HepG2 (cell line): ENCODE data around the gene LHPP. TPM values are rescaled to one million over a fixed set of nuclear protein-coding genes. Genes with fewer than 3 reads are reported as not detected.

Experiments used
- ATAC-seq: fragments of 200-7000 bp; cut with Tn5 transposase; 3 replicates; pipeline ENCODE4 v1.9.1; 2020; ENCODE audit warnings: mild to moderate bottlenecking, moderate library complexity
- BruUV-seq: library from RNA; stranded (reverse); fragments of 400-500 nt; replicated peaks from 2 replicates; lab custom pipeline; 2021; lab: Mats Ljungman, UMichigan
- CTCF ChIA-PET: fragments of 300-600 bp; formaldehyde crosslinking; extraction: SDS; loops from one replicate; lab custom pipeline; 2021; ENCODE audit warnings: low total read pairs, inconsistent platforms, low intra/inter-chr PET ratio; lab: Yijun Ruan, JAX
- POLR2A ChIA-PET: fragments of 350-600 bp; sonication (Branson Sonifier 250); formaldehyde crosslinking; loops from one replicate; lab custom pipeline; 2020; ENCODE audit warnings: antibody characterized with exemption, inconsistent platforms; lab: Yijun Ruan, JAX
- DNase-seq: peaks from one replicate; pipeline ENCODE4 v3.0.0-alpha.2; 2015; ENCODE audit warnings: low spot score
- FAIRE-seq: peaks from 3 replicates; lab custom pipeline; 2011; peaks lifted over from hg19 to GRCh38; lab: Jason Lieb, UNC
- H2AFZ ChIP-seq: one replicate; pipeline ENCODE4 v1.6.1; 2011; ENCODE audit warnings: low read length, inconsistent platforms
- H3K27ac ChIP-seq: fragments of 300-600 bp; 3 replicates; pipeline ENCODE4 v1.8.0; 2011; ENCODE audit warnings: mixed run types, mild to moderate bottlenecking, mixed read lengths, low read length, inconsistent platforms; ENCODE audit not compliant: insufficient read depth; ENCODE audit errors: extremely low read length
- H3K27me3 ChIP-seq, 2 experiments: fragments of 200-600 bp in 1 of 2; 2 replicates in 1 of 2; 3 replicates in 1 of 2; pipeline versions ENCODE4 v1.6.0 to v1.8.0; 2011; ENCODE audit warnings: low read length in 2 of 2, mild to moderate bottlenecking in 2 of 2, moderate library complexity in 2 of 2, inconsistent platforms in 1 of 2; ENCODE audit not compliant: insufficient read depth in 2 of 2, control insufficient read depth in 1 of 2
- H3K36me3 ChIP-seq, 2 experiments: fragments of 200-600 bp in 1 of 2; replicated peaks in 1 of 2; 2 replicates in 1 of 2; 3 replicates in 1 of 2; pipeline versions ENCODE4 v1.5.1 to v1.8.0; 2011; ENCODE audit warnings: low read length in 2 of 2, inconsistent platforms in 1 of 2; ENCODE audit not compliant: insufficient read depth in 2 of 2, control insufficient read depth in 1 of 2
- H3K4me1 ChIP-seq: 2 replicates; pipeline ENCODE4 v1.5.1; 2012; ENCODE audit warnings: low read length, inconsistent platforms; ENCODE audit not compliant: insufficient read depth
- H3K4me2 ChIP-seq: 2 replicates; pipeline ENCODE4 v1.6.0; 2011; ENCODE audit warnings: low read depth, low read length, inconsistent platforms
- H3K4me3 ChIP-seq, 3 experiments: fragments of 200-600 bp in 1 of 3; sonication (generic), shearing (Covaris generic) in 1 of 3; replicated peaks in 1 of 3; 2 replicates each; pipeline ENCODE4 v1.5.1; 2011 to 2016; ENCODE audit warnings: low read length in 3 of 3, inconsistent platforms in 2 of 3, low read depth in 2 of 3, mild to moderate bottlenecking in 2 of 3, control low read depth in 1 of 3, mixed read lengths in 1 of 3; ENCODE audit not compliant: insufficient read depth in 1 of 3
- H3K79me2 ChIP-seq: one replicate; pipeline ENCODE4 v1.6.1; 2011; ENCODE audit warnings: low read length, inconsistent platforms; ENCODE audit not compliant: insufficient read depth
- H3K9ac ChIP-seq: 2 replicates; pipeline ENCODE4 v1.6.0; 2011; ENCODE audit warnings: mild to moderate bottlenecking, low read depth, low read length, inconsistent platforms; ENCODE audit not compliant: insufficient read depth
- H3K9me3 ChIP-seq: 2 replicates; pipeline ENCODE4 v1.5.1; 2012; ENCODE audit warnings: mild to moderate bottlenecking, low read length
- H4K20me1 ChIP-seq: 2 replicates; pipeline ENCODE4 v1.6.0; 2011; ENCODE audit warnings: inconsistent platforms, mild to moderate bottlenecking, low read length, moderate library complexity; ENCODE audit not compliant: insufficient read depth
- NFKBIZ ChIP-seq: IDR thresholded peaks from 2 replicates; pipeline ENCODE4 v1.6.1; 2018; ENCODE audit warnings: missing genetic modification reagents, missing compliant biosample characterization
- RAD21 ChIP-seq: fragments of 450-650 bp; formaldehyde crosslinking; IDR thresholded peaks from 2 replicates; pipeline ENCODE4 v1.5.0; 2020; ENCODE audit warnings: mild to moderate bottlenecking
- WGBS: methylation state at CpG from one replicate; pipeline ENCODE4 v1.1.6; 2017; ENCODE audit warnings: low lambda C conversion rate; 5-methylcytosine and 5-hydroxymethylcytosine counted together
- in situ Hi-C: cut with HindIII; loops from 2 replicates; pipeline ENCODE4 v1.10.0; 2017; ENCODE audit warnings: low pct_unique_long_range_greater_than_20kb; ENCODE audit not compliant: extremely low pct_ligation_motif_present
- intact Hi-C: fragments of 100-400 bp; cut with micrococcal nuclease; formaldehyde crosslinking; loops from one replicate; pipeline ENCODE4 v1.10.0; 2022; ENCODE audit not compliant: unreplicated experiment
- polyA plus RNA-seq, 8 experiments: library from polyadenylated mRNA; depleted of rRNA in 3 of 8; stranded (reverse) in 7 of 8; unstranded in 1 of 8; fragments of >200 nt; fragmentation: Illumina TruSeq in 4 of 8; extraction: Trizol in 4 of 8; gene quantifications; 2 replicates each; pipeline versions ENCODE4 v1.2.1 to v1.2.3, GENCODE V29; 2011 to 2016; ENCODE audit warnings: low read depth in 4 of 8, missing spikeins in 1 of 8, mixed read lengths in 1 of 8; ENCODE audit not compliant: insufficient read depth in 1 of 8
- total RNA-seq, 5 experiments: library from RNA; depleted of rRNA; stranded (reverse); fragments of >200 nt; fragmentation: Illumina TruSeq; extraction: Trizol; gene quantifications; 2 replicates each; pipeline ENCODE4 v1.2.3, GENCODE V29; 2016; ENCODE audit warnings: low read depth in 1 of 5
- TF ChIP-seq, protein P1 (sequence below): sonication (generic); formaldehyde crosslinking; IDR thresholded peaks from 2 replicates; pipeline ENCODE4 v1.5.0; 2020; ENCODE audit warnings: mild to moderate bottlenecking, missing genetic modification reagents

LHPP gene
- total and polyA plus RNA-seq, 2 of the 13 experiments (the other 11 are each of a cell fraction or from before 2014, with no cell fraction given), result 5.2 to 13.1 TPM

DNA sequence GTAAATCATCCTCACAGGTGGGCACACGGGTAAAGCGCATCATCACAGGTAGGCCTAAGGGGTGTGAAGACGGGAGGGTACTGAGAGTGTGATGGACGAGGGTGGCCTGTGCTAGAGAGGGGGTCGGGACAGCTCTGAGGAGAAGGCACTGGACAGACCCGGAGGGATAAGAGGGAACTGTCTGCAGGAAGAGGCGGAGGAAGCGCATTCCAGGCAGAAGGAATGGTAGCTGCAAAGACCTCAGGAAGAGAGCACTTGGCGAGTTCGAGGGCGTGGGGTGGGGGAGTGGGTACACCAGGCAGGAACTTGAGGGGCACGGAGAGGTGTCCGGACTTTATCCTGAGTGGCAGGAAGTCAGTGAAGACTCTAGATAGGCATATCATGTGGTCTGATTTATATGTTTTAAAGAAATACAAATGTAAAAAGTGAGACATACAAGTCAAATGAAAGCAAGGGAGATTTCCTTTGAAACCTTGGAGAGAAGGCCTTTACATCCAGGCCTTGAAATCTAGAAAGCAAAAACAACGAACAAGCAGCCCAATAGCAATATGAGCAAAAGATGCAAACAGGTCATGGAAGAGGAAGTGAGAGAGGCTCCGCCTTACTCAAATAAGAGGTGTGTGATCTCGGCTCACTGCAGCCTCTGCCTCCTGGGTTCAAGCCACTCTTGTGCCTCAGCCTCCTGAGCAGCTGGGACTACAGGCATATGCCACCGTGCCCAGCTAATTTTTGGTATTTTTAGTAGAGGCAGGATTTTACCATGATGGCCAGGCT, 3.6 kb downstream of the LHPP start:
- H3K4me1 ChIP-seq, result peaks cover 79% of the 10 kb centered on the region
- 0 out of 2 replicates have a peak overlapping the region, but pooled peaks have one; percentile 41 for H3K4me2 ChIP-seq
- H4K20me1 ChIP-seq, result 0 out of 2 replicates have a peak, but pooled peaks cover 6% of the 10 kb centered on the region
- no peak for DNase-seq
- ChIA-PET CTCF (no interaction called here), POLR2A (interaction anchor here (1.6 to 2.3 kb wide), 2 partner anchors 10 to 46 kb away, joined by 8 to 11 read pairs; partner anchors contain the start of gene OAT)
- no peak overlapping the region for H3K4me3 ChIP-seq
- H3K9ac ChIP-seq, result no peak overlapping the region
- no TSS peak for BruUV-seq
- no peak for FAIRE-seq
- H3K9me3 ChIP-seq, result no peaks in the 10 kb centered on the region
- no peaks in the 10 kb centered on the region for H3K36me3 ChIP-seq
- no peak for ATAC-seq
- in situ Hi-C loops, result no loop called here
- no peaks in the 10 kb centered on the region for H3K79me2 ChIP-seq
- no peak overlapping the region for H3K27ac ChIP-seq
- WGBS, result 76% methylated on average over 17 of the region's 17 CpGs
- TF ChIP-seq NFKBIZ (CRISPR knock-in tag) (no peak), RAD21 (CRISPR knock-in tag) (no peak)
- TF ChIP-seq, protein P1, sequence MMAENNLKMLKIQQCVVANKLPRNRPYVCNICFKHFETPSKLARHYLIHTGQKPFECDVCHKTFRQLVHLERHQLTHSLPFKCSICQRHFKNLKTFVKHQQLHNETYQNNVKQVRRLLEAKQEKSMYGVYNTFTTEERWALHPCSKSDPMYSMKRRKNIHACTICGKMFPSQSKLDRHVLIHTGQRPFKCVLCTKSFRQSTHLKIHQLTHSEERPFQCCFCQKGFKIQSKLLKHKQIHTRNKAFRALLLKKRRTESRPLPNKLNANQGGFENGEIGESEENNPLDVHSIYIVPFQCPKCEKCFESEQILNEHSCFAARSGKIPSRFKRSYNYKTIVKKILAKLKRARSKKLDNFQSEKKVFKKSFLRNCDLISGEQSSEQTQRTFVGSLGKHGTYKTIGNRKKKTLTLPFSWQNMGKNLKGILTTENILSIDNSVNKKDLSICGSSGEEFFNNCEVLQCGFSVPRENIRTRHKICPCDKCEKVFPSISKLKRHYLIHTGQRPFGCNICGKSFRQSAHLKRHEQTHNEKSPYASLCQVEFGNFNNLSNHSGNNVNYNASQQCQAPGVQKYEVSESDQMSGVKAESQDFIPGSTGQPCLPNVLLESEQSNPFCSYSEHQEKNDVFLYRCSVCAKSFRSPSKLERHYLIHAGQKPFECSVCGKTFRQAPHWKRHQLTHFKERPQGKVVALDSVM (CRISPR knock-in tag), result 0 out of 2 replicates have a peak, but pooled peaks have one; percentile 19
- no peak overlapping the region for H2AFZ ChIP-seq
- H3K27me3 ChIP-seq, result no peaks in the 10 kb centered on the region; a peak in 1 of 5 replicates
- intact Hi-C loops, result no loop called here
